Brain microvascular endothelial cell (primary cell): ENCODE measurements around the gene PDZD7.

Experiments
- DNase-seq: peaks from one replicate; pipeline ENCODE4 v3.0.0-alpha.2; 2020
- H3K27ac ChIP-seq: fragments of 250-450 bp; sonication (Bioruptor Pico); 2 replicates; pipeline ENCODE4 v1.5.1; 2020; ENCODE audit warnings: mild to moderate bottlenecking, moderate library complexity
- H3K27me3 ChIP-seq: fragments of 250-450 bp; sonication (Bioruptor Pico); replicated peaks from 2 replicates; pipeline ENCODE4 v1.5.1; 2020; ENCODE audit warnings: mild to moderate bottlenecking
- H3K36me3 ChIP-seq: fragments of 250-450 bp; sonication (Bioruptor Pico); replicated peaks from 2 replicates; pipeline ENCODE4 v1.5.1; 2020; ENCODE audit warnings: mild to moderate bottlenecking
- H3K4me3 ChIP-seq: 2 replicates; pipeline ENCODE4 v1.5.1; 2011; ENCODE audit warnings: low read depth, mild to moderate bottlenecking, control low read depth, low read length, moderate library complexity
- CTCF ChIP-seq: IDR thresholded peaks from 2 replicates; pipeline ENCODE4 v1.5.1; 2011; ENCODE audit warnings: low read depth, mild to moderate bottlenecking, moderate library complexity, low read length, control low read depth, inconsistent platforms; ENCODE audit errors: missing control alignments
- in situ Hi-C: cut with HindIII; loops from 2 replicates; pipeline ENCODE4 v1.10.0; 2017; ENCODE audit warnings: low sequenced_read_pairs, low pct_ligation_motif_present

PDZD7 gene

GRCh38 chr10:101031128-101031795 is at the start of gene PDZD7, which contains the start of gene SFXN3:
TSS of gene PDZD7 (minus strand) at chr10:101031129. CDS start at chr10:101030219, 910 bp downstream.
TSS of gene SFXN3 (plus strand) at chr10:101031234. CDS start at chr10:101034695, 3,461 bp downstream.
- peak; percentile 92 for DNase-seq
- Histone ChIP-seq H3K27ac (peak within 1 kb of the TSS; percentile 98), H3K27me3 (no peaks in the 10 kb centered on the region), H3K4me3 (peak within 1 kb of the TSS; percentile 82), H3K36me3 (peaks cover 14% of the 10 kb centered on the region)
- in situ Hi-C loops, result no loop called here
- TF ChIP-seq CTCF, result no peak

- in situ Hi-C loops, result no loop called here
- TF ChIP-seq CTCF, result no peak
Measured at GRCh38 chr10:101079874-101080273, 48.9 kb upstream of the PDZD7 start.

GRCh38 chr10:101076630-101077029 is 45.7 kb upstream of the PDZD7 start:
- in situ Hi-C loops, result no loop called here
- Histone ChIP-seq H3K36me3 (no peaks in the 10 kb centered on the region), H3K4me3 (no peak overlapping the region), H3K27me3 (peaks cover 43% of the 10 kb centered on the region), H3K27ac (no peak overlapping the region)
- no peak for DNase-seq
- TF ChIP-seq CTCF, result no peak

More at GRCh38 chr10:101079874-101080273, 48.9 kb upstream of the PDZD7 start:
- H3K36me3 ChIP-seq, result no peaks in the 10 kb centered on the region
- no peak for DNase-seq
- H3K27ac ChIP-seq, result no peak overlapping the region
- peaks cover 23% of the 10 kb centered on the region for H3K27me3 ChIP-seq
- no peak overlapping the region for H3K4me3 ChIP-seq

- in situ Hi-C loops, result no loop called here
- Histone ChIP-seq H3K36me3 (no peaks in the 10 kb centered on the region), H3K27me3 (peaks cover 39% of the 10 kb centered on the region), H3K27ac (no peak overlapping the region), H3K4me3 (no peak overlapping the region)
- TF ChIP-seq CTCF, result no peak
- DNase-seq, result no peak
Measured at GRCh38 chr10:101075775-101076174, 44.8 kb upstream of the PDZD7 start.

GRCh38 chr10:101073631-101074030 is 42.7 kb upstream of the PDZD7 start:
- no peaks in the 10 kb centered on the region for H3K36me3 ChIP-seq
- H3K27me3 ChIP-seq, result peaks cover 38% of the 10 kb centered on the region
- no peak overlapping the region for H3K27ac ChIP-seq
- TF ChIP-seq CTCF, result peak; percentile 16
- DNase-seq, result no peak
- no peak overlapping the region for H3K4me3 ChIP-seq
- in situ Hi-C loops, result no loop called here

- peaks cover 38% of the 10 kb centered on the region for H3K27me3 ChIP-seq
Measured at GRCh38 chr10:101072923-101073322, 42.0 kb upstream of the PDZD7 start.

More at GRCh38 chr10:101072923-101073322, 42.0 kb upstream of the PDZD7 start:
- no peak overlapping the region for H3K27ac ChIP-seq
- in situ Hi-C loops, result no loop called here
- no peaks in the 10 kb centered on the region for H3K36me3 ChIP-seq
- DNase-seq, result no peak
- no peak overlapping the region for H3K4me3 ChIP-seq
- no peak for TF ChIP-seq CTCF
